Muscle layer of duodenum (tissue), 2 donors: Measurements from ENCODE around the gene CSTB.

Source experiments
- H3K27ac ChIP-seq: one replicate; pipeline ENCODE4 v1.7.0; 2013; ENCODE audit warnings: mild to moderate bottlenecking, low read length
- H3K27me3 ChIP-seq: one replicate; pipeline ENCODE4 v1.7.0; 2013; ENCODE audit warnings: low read depth, mild to moderate bottlenecking, control low read depth, low read length
- H3K36me3 ChIP-seq, 2 donors: one replicate each; pipeline ENCODE4 v1.7.0; 2013; ENCODE audit warnings: low read length in 2 of 2, control low read depth in 1 of 2, mild to moderate bottlenecking in 1 of 2; ENCODE audit not compliant: insufficient read depth in 2 of 2, control insufficient read depth in 1 of 2
- H3K4me1 ChIP-seq, 2 donors: one replicate each; pipeline ENCODE4 v1.7.0; 2013; ENCODE audit warnings: low read length in 2 of 2, mild to moderate bottlenecking in 2 of 2, control low read depth in 1 of 2, moderate library complexity in 1 of 2; ENCODE audit not compliant: insufficient read depth in 2 of 2, control insufficient read depth in 1 of 2
- H3K4me3 ChIP-seq, 2 donors: one replicate each; pipeline ENCODE4 v1.7.0; 2013; ENCODE audit warnings: low read length in 2 of 2, low read depth in 1 of 2, mild to moderate bottlenecking in 1 of 2
- H3K9me3 ChIP-seq, 2 donors: one replicate each; pipeline ENCODE4 v1.7.0; 2013; ENCODE audit warnings: low read length in 2 of 2, control low read depth in 1 of 2, mild to moderate bottlenecking in 1 of 2; ENCODE audit not compliant: control insufficient read depth in 1 of 2
- donor health status: healthy.

The CSTB gene

GRCh38 chr21:43771199-43771675, 4.9 kb downstream of the CSTB start:
- Histone ChIP-seq H3K4me1 (peaks cover 0 to 30% of the 10 kb centered on the region in 2 donors), H3K27me3 (no peaks in the 10 kb centered on the region), H3K4me3 (no peak overlapping the region), H3K9me3 (no peaks in the 10 kb centered on the region), H3K36me3 (peaks cover 12 to 17% of the 10 kb centered on the region in 2 donors), H3K27ac (no peak overlapping the region)

DNA sequence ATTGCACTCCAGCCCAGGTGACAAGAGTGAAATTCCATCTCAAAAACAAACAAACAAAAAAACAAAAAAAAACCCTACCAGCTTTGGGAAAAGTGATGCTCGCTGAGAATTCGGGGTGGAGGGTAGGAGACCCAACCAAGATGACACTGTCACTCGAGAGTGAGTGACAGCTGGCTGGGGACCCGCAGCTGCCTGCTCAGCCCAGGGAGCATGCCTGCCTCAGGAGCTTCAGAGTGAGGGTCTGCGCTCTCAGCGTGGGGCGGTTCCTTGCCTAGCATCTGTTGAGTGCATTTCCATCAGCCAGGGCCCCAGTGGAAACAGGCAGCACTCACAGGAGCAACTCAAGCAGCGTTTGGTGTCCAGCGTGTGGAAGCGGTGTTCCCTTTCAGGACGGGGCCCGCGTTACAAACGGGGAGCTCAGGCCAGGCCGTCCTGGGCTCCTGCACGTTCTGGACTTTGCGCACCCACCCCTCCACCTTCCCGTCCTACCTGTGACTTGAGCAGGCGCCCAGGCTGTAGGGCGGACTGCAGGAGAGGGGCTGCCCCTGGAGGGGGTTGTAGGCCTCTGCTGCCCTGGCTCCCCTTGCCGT, 5.9 kb downstream of the CSTB start:
- H3K4me3 ChIP-seq = no peak overlapping the region
- H3K27ac ChIP-seq = no peak overlapping the region
- H3K36me3 ChIP-seq = peaks cover 12 to 17% of the 10 kb centered on the region in 2 donors
- H3K27me3 ChIP-seq = no peaks in the 10 kb centered on the region
- no peaks in the 10 kb centered on the region for H3K9me3 ChIP-seq
- H3K4me1 ChIP-seq = peaks cover 0 to 24% of the 10 kb centered on the region in 2 donors

DNA sequence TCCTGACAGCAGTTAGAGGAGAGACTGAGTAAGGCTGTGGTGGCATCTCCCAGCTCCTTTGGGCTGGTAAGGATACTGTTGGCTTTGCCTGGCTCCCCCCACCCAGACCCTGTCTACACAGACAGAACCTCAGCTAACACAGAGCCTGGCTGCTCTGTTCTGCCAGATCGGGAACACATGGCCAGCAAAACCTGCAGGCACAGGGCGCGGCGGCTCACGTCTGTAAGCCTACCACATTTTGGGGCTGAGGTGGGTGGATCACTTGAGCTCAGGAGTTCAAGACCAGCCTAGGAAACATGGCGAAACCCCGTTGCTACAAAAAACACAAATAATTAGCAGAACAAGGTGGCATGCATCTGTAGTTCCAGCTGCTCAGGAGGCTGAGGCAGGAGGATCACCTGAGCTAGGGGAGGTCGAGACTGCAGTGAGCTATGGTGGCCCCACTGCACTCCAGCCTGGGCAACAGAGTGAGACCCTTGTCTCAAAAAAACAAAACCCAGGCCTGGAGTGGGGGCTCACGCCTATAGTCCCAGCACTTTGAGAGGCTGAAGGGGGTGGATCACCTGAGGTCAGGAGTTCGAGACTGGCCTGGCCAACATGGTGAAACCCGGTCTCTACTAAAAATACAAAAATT, 6.7 kb downstream of the CSTB start:
- H3K4me3 ChIP-seq = no peak overlapping the region
- H3K36me3 ChIP-seq = peaks cover 12 to 17% of the 10 kb centered on the region in 2 donors
- H3K27me3 ChIP-seq = no peaks in the 10 kb centered on the region
- H3K4me1 ChIP-seq = peaks cover 0 to 16% of the 10 kb centered on the region in 2 donors
- no peaks in the 10 kb centered on the region for H3K9me3 ChIP-seq
- no peak overlapping the region for H3K27ac ChIP-seq

DNA sequence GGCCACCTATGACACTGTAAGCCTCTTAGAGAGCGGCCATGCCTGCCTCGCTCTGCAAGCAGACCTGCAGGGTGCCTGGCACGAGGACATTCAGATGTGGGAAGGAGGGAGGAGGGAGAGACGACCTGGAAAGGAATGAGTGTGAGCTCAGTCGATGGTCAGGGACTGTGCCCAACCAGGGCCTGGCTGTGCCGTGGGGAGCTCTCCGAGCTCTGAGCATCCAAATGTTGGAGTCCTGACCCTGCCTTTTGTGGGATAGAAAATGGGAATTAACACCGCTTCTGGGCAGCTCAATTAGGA, 7.3 kb downstream of the CSTB start:
- H3K27ac ChIP-seq = no peak overlapping the region
- H3K27me3 ChIP-seq = no peaks in the 10 kb centered on the region
- H3K4me1 ChIP-seq = peaks cover 0 to 12% of the 10 kb centered on the region in 2 donors

GRCh38 chr21:43767984-43768867, 7.9 kb downstream of the CSTB start:
- Histone ChIP-seq H3K9me3 (no peaks in the 10 kb centered on the region), H3K4me3 (no peak overlapping the region), H3K27me3 (no peaks in the 10 kb centered on the region), H3K36me3 (peaks cover under 1 to 9% of the 10 kb centered on the region in 2 donors), H3K4me1 (peaks cover 0 to 12% of the 10 kb centered on the region in 2 donors), H3K27ac (peak overlapping the region; percentile 16)

More for the DNA sequence above, 7.3 kb downstream of the CSTB start:
- Histone ChIP-seq H3K4me3 (no peak overlapping the region), H3K36me3 (peaks cover 7 to 15% of the 10 kb centered on the region in 2 donors), H3K9me3 (no peaks in the 10 kb centered on the region)

DNA sequence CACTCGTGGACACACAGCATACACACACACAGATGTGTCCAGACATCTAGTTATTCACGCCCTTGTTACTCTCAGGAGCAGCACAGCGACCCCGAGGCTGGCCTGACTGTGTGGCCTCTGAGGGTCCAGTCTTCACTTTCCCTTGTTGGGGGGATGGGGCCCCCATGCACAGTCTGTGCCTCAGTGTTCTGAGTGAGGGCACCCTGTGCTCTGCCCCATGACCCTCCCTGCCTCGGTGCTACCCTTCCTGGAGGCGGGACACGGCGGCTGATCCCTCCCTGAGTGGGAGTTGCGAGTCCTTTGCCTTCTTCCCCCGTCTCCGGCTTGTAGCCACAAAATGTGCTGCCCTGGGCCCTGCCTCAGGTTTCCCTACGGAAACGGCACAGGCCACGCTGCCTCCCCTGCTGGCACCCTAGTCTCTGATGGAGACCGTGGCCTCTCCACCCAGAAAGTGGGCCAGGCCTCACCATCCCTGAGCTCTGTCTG, 8.6 kb downstream of the CSTB start:
- H3K9me3 ChIP-seq = no peaks in the 10 kb centered on the region
- peak overlapping the region; percentile 16 for H3K27ac ChIP-seq
- H3K36me3 ChIP-seq = peaks cover 0 to 8% of the 10 kb centered on the region in 2 donors
- H3K27me3 ChIP-seq = no peaks in the 10 kb centered on the region
- H3K4me3 ChIP-seq = no peak overlapping the region
- peaks cover 0 to 12% of the 10 kb centered on the region in 2 donors for H3K4me1 ChIP-seq

GRCh38 chr21:43766734-43767497, 9.2 kb downstream of the CSTB start:
- Histone ChIP-seq H3K4me3 (no peak overlapping the region), H3K36me3 (peaks cover 0 to 12% of the 10 kb centered on the region in 2 donors), H3K27me3 (no peaks in the 10 kb centered on the region), H3K27ac (no peak overlapping the region), H3K9me3 (no peaks in the 10 kb centered on the region), H3K4me1 (peaks cover 0 to 12% of the 10 kb centered on the region in 2 donors)

- H3K36me3 ChIP-seq = peaks cover 0 to 18% of the 10 kb centered on the region in 2 donors
- peaks cover 0 to 12% of the 10 kb centered on the region in 2 donors for H3K4me1 ChIP-seq
- H3K4me3 ChIP-seq = no peak overlapping the region
- H3K9me3 ChIP-seq = no peaks in the 10 kb centered on the region
- H3K27ac ChIP-seq = no peak overlapping the region
- no peaks in the 10 kb centered on the region for H3K27me3 ChIP-seq
These were observed 11.3 kb downstream of the CSTB start for GRCh38 chr21:43764576-43765495.

GRCh38 chr21:43763901-43764523, 12.1 kb downstream of the CSTB start:
- Histone ChIP-seq H3K4me1 (peaks cover 0 to 12% of the 10 kb centered on the region in 2 donors), H3K27me3 (no peaks in the 10 kb centered on the region), H3K9me3 (no peaks in the 10 kb centered on the region), H3K27ac (no peak overlapping the region), H3K36me3 (peaks cover under 1 to 18% of the 10 kb centered on the region in 2 donors), H3K4me3 (no peak overlapping the region)
